ENCODE results near the gene SH2D6.

Gene SH2D6

DNA sequence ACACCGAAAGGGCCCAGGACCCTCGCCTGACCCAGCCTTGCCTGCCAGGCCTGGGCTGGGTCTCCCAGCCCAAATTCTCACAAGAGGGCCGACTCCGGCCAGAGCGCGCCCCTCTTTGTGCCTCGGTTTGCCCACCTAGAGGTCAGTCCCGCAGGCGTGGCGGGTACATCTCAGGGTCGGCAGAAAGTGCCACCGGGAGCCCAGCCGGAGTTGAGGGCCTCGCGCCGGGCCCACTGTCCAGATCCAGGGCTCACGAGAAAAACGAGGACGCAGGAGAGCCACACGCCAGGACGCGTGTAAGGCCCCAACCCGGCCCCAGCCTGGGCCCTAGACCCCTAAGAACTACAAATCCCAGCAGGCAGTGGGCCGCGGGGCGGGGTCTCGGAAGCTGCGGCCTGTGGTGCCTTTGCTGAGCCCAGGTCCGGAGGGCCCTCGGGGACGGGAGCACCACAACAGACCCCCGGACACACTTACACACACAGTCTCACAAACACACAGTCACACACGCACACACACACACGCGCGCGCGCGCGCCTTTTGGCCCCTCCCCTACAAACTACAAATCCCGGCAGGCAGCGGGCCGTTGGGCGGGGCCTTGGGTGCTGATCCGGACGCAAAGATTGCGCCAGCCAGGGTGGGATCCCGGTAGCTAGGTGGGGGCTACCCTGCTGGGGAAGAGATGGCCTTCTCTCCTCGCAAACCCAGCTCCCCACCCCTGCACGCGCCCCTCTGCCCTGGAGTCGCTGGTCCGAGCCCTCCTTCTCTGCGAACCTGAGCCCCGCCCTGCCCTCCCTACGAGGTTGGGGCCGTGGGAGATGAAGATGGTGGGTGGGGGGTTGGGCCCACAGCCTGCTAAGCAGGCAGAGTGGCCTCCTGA is at the start of gene SH2D6 (continued):
- TF ChIP-seq, protein P1, sequence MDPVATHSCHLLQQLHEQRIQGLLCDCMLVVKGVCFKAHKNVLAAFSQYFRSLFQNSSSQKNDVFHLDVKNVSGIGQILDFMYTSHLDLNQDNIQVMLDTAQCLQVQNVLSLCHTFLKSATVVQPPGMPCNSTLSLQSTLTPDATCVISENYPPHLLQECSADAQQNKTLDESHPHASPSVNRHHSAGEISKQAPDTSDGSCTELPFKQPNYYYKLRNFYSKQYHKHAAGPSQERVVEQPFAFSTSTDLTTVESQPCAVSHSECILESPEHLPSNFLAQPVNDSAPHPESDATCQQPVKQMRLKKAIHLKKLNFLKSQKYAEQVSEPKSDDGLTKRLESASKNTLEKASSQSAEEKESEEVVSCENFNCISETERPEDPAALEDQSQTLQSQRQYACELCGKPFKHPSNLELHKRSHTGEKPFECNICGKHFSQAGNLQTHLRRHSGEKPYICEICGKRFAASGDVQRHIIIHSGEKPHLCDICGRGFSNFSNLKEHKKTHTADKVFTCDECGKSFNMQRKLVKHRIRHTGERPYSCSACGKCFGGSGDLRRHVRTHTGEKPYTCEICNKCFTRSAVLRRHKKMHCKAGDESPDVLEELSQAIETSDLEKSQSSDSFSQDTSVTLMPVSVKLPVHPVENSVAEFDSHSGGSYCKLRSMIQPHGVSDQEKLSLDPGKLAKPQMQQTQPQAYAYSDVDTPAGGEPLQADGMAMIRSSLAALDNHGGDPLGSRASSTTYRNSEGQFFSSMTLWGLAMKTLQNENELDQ (tag by site-specific recombination; IDR thresholded peaks at IDR 0.05; ENCODE audit: low read depth), result no peak
- TF ChIP-seq ZNF274 (IDR thresholded peaks at IDR 0.05; ENCODE audit: low read length) (no peak), ZNF274 (tag by site-specific recombination; IDR thresholded peaks at IDR 0.05; ENCODE audit: borderline replicate concordance) (no peak), ZNF292 (tag by site-specific recombination; IDR thresholded peaks at IDR 0.05; ENCODE audit: borderline replicate concordance, low read depth) (no peak), KLF1 (tag by site-specific recombination; IDR thresholded peaks at IDR 0.05) (peak; percentile 67; the same call in 1 of the 2 replicates), ZNF146 (tag by site-specific recombination; IDR thresholded peaks at IDR 0.05) (no peak), GLI2 (tag by site-specific recombination; IDR thresholded peaks at IDR 0.05; ENCODE audit: borderline replicate concordance, low read depth) (no peak), ZSCAN23 (tag by site-specific recombination; IDR thresholded peaks at IDR 0.05) (no peak), ZNF555 (tag by site-specific recombination; conservative IDR thresholded peaks at IDR 0.05) (no peak), ZNF792 (tag by site-specific recombination; IDR thresholded peaks at IDR 0.05) (no peak), ZBTB17 (tag by site-specific recombination; IDR thresholded peaks at IDR 0.05) (peak; percentile 84), ZNF660 (tag by site-specific recombination; IDR thresholded peaks at IDR 0.05) (0 out of 2 replicates have a peak, but pooled peaks have one; percentile 11), ZNF76 (tag by site-specific recombination; IDR thresholded peaks at IDR 0.05; ENCODE audit: borderline replicate concordance, low read depth) (peak; percentile 98), BCL11B (tag by site-specific recombination; IDR thresholded peaks at IDR 0.05; ENCODE audit: low read depth) (no peak), ZNF341 (tag by site-specific recombination; IDR thresholded peaks at IDR 0.05; ENCODE audit: low read depth) (no peak), SCRT2 (tag by site-specific recombination; IDR thresholded peaks at IDR 0.05) (no peak)
- TF ChIP-seq, protein P2, sequence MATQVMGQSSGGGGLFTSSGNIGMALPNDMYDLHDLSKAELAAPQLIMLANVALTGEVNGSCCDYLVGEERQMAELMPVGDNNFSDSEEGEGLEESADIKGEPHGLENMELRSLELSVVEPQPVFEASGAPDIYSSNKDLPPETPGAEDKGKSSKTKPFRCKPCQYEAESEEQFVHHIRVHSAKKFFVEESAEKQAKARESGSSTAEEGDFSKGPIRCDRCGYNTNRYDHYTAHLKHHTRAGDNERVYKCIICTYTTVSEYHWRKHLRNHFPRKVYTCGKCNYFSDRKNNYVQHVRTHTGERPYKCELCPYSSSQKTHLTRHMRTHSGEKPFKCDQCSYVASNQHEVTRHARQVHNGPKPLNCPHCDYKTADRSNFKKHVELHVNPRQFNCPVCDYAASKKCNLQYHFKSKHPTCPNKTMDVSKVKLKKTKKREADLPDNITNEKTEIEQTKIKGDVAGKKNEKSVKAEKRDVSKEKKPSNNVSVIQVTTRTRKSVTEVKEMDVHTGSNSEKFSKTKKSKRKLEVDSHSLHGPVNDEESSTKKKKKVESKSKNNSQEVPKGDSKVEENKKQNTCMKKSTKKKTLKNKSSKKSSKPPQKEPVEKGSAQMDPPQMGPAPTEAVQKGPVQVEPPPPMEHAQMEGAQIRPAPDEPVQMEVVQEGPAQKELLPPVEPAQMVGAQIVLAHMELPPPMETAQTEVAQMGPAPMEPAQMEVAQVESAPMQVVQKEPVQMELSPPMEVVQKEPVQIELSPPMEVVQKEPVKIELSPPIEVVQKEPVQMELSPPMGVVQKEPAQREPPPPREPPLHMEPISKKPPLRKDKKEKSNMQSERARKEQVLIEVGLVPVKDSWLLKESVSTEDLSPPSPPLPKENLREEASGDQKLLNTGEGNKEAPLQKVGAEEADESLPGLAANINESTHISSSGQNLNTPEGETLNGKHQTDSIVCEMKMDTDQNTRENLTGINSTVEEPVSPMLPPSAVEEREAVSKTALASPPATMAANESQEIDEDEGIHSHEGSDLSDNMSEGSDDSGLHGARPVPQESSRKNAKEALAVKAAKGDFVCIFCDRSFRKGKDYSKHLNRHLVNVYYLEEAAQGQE (tag by site-specific recombination; IDR thresholded peaks at IDR 0.05), result no peak
- TF ChIP-seq, protein P3, sequence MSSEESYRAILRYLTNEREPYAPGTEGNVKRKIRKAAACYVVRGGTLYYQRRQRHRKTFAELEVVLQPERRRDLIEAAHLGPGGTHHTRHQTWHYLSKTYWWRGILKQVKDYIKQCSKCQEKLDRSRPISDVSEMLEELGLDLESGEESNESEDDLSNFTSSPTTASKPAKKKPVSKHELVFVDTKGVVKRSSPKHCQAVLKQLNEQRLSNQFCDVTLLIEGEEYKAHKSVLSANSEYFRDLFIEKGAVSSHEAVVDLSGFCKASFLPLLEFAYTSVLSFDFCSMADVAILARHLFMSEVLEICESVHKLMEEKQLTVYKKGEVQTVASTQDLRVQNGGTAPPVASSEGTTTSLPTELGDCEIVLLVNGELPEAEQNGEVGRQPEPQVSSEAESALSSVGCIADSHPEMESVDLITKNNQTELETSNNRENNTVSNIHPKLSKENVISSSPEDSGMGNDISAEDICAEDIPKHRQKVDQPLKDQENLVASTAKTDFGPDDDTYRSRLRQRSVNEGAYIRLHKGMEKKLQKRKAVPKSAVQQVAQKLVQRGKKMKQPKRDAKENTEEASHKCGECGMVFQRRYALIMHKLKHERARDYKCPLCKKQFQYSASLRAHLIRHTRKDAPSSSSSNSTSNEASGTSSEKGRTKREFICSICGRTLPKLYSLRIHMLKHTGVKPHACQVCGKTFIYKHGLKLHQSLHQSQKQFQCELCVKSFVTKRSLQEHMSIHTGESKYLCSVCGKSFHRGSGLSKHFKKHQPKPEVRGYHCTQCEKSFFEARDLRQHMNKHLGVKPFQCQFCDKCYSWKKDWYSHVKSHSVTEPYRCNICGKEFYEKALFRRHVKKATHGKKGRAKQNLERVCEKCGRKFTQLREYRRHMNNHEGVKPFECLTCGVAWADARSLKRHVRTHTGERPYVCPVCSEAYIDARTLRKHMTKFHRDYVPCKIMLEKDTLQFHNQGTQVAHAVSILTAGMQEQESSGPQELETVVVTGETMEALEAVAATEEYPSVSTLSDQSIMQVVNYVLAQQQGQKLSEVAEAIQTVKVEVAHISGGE (tag by site-specific recombination; conservative IDR thresholded peaks at IDR 0.05; ENCODE audit: low read depth), result peak; percentile 69; the same call in 1 of the 2 replicates
- TF ChIP-seq, protein P4, sequence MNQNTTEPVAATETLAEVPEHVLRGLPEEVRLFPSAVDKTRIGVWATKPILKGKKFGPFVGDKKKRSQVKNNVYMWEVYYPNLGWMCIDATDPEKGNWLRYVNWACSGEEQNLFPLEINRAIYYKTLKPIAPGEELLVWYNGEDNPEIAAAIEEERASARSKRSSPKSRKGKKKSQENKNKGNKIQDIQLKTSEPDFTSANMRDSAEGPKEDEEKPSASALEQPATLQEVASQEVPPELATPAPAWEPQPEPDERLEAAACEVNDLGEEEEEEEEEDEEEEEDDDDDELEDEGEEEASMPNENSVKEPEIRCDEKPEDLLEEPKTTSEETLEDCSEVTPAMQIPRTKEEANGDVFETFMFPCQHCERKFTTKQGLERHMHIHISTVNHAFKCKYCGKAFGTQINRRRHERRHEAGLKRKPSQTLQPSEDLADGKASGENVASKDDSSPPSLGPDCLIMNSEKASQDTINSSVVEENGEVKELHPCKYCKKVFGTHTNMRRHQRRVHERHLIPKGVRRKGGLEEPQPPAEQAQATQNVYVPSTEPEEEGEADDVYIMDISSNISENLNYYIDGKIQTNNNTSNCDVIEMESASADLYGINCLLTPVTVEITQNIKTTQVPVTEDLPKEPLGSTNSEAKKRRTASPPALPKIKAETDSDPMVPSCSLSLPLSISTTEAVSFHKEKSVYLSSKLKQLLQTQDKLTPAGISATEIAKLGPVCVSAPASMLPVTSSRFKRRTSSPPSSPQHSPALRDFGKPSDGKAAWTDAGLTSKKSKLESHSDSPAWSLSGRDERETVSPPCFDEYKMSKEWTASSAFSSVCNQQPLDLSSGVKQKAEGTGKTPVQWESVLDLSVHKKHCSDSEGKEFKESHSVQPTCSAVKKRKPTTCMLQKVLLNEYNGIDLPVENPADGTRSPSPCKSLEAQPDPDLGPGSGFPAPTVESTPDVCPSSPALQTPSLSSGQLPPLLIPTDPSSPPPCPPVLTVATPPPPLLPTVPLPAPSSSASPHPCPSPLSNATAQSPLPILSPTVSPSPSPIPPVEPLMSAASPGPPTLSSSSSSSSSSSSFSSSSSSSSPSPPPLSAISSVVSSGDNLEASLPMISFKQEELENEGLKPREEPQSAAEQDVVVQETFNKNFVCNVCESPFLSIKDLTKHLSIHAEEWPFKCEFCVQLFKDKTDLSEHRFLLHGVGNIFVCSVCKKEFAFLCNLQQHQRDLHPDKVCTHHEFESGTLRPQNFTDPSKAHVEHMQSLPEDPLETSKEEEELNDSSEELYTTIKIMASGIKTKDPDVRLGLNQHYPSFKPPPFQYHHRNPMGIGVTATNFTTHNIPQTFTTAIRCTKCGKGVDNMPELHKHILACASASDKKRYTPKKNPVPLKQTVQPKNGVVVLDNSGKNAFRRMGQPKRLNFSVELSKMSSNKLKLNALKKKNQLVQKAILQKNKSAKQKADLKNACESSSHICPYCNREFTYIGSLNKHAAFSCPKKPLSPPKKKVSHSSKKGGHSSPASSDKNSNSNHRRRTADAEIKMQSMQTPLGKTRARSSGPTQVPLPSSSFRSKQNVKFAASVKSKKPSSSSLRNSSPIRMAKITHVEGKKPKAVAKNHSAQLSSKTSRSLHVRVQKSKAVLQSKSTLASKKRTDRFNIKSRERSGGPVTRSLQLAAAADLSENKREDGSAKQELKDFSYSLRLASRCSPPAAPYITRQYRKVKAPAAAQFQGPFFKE (tag by site-specific recombination; IDR thresholded peaks at IDR 0.05; ENCODE audit: borderline replicate concordance), result no peak
- TF ChIP-seq, protein P5, sequence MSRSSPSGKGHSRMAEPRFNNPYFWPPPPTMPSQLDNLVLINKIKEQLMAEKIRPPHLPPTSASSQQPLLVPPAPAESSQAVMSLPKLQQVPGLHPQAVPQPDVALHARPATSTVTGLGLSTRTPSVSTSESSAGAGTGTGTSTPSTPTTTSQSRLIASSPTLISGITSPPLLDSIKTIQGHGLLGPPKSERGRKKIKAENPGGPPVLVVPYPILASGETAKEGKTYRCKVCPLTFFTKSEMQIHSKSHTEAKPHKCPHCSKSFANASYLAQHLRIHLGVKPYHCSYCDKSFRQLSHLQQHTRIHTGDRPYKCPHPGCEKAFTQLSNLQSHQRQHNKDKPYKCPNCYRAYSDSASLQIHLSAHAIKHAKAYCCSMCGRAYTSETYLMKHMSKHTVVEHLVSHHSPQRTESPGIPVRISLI (tag by site-specific recombination; IDR thresholded peaks at IDR 0.05), result no peak

Measured in HEK293 (cell line).